ENCODE results near the gene PVR.
"Not testable (repeated sequence)": the region's sequence is repeated elsewhere in the genome, so short reads cannot be mapped to it uniquely, and the experiment has no call there.

Gene PVR

GRCh38 chr19:44668985-44669764 lies 25.5 kb downstream of the PVR start:
- DNase-seq (ENCODE audit: extremely low read depth in 1 of 2, low read depth in 1 of 2) = no peak

DNA sequence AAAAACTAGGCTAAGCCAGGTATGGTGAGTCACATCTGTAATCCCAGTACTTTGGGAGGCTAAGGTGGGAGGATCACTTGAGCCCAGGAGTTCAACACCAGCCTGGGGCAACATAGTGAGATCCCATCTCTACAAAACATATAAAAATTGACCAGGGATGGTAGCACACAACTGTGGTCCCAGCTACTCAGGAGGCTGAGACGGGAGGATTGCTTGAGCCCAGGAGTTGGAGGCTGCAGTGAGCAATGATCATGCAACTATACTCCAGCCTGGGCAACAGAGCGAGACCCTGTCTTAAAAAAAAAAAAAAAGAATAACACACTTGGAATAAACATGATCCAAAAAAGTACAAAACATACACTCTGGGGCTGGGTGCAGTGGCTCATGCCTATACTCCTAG lies 26.3 kb downstream of the PVR start:
- DNase-seq (ENCODE audit: extremely low read depth in 1 of 2, low read depth in 1 of 2) = not testable (repeated sequence)

DNA sequence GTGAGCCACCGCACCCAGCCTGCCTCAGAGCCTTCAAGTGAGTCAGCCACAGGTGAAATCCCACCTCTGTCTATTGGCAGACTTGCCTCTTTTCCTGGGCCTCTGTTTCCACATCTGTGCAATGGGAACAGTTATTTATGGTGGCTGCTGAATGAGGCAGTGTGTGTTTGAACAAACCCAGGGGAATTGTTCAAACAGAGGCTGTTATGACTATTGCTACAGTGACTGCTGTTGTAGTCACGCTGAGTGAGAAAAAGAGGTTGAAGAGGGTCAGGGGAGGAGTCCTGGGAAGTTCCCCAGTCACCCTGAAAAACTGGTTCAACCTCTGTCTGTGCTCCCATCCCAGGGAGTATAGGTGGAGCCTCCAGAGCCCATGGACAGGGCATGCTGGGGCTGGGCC lies 27.7 kb downstream of the PVR start, which contains the start of gene CEACAM19:
CEACAM19 (plus strand) TSS at position 83 of the 400 bp plus-strand sequence. CDS start 450 bp downstream, outside the sequence.
- no peak for DNase-seq (ENCODE audit: extremely low read depth in 1 of 2, low read depth in 1 of 2)

DNA sequence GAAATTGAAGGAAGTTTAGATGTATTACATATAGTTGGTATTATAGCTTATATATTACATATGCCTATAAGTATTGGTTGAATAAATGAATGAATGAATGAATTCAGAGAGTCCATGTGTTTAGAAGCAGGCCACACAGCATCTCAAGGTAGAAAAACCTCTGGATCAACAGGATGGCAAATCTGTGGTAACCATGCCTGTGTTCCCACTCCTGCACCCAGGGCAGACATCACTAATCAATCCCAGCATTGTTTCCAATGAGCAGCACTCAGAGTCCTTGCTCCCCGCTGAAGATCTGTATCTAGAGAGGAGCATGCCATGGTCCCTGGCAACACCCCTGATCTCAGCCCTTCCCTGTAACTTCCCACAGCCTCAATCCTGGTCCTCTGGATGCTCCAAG lies 28.5 kb downstream of the PVR start:
- DNase-seq (ENCODE audit: extremely low read depth in 1 of 2, low read depth in 1 of 2) = no peak

DNA sequence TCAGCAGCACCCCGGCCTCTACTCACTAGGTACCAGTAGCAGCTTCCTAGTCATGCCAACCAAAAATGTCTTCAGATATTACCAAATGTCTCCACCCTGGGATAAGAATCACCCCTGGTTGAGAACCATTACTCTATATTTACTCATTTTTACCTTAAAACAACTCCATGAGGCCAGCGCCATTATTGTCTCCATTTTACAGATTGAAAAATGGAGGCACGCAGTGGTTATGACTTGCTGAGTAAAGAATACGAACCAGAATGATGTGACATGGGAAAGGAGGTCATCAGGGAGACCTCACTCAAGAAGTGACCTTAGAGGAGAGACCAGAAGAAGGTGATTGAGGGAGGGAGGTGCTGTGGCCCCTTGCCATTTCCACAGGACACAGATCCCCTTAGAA lies 29.8 kb downstream of the PVR start:
- no peak for DNase-seq (ENCODE audit: extremely low read depth in 1 of 2, low read depth in 1 of 2)

- DNase-seq (ENCODE audit: extremely low read depth in 1 of 2, low read depth in 1 of 2) = no peak
Measured at GRCh38 chr19:44675521-44675920, 31.8 kb downstream of the PVR start.

DNA sequence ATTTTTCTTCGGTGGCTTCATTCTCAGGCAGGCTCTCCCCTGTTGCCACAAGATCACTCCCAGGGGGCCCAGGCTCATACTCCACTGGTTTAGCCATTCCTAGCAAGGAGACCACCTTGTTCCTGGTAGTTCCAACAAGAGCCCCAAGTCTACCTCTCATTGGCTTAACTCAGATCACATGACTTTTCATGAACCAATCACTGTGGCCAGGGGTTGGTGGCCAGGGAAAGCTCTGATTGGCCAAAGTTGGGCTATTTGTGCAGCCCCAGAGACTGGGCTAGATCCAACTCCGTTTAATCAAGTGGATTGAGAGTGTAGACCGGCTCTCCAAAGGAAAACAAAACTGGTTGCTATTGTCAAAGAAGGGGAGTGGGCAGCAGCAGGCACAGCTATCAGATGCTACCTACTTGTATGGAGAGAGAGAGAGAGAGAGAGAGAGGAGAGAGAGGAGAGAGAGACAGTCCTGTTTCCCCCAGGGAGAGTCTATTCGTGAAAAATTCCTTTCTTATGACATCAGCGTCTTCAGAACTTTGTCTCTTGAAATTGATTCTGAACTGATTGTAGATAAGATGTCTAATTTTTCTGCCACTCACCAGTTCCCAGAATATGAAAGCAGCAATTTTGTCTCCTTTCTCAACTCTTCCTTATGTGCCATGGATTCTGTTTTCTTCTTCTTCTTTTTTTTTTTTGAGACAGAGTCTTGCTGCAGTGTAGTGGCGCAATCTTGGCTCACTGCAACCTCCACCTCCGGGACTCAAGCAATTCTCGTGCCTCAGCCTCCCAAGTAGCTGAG lies 33.5 kb downstream of the PVR start:
- no peak for DNase-seq (ENCODE audit: extremely low read depth in 1 of 2, low read depth in 1 of 2)

GRCh38 chr19:44680536-44680935 lies 36.8 kb downstream of the PVR start:
- no peak for DNase-seq (ENCODE audit: extremely low read depth in 1 of 2, low read depth in 1 of 2)

DNA sequence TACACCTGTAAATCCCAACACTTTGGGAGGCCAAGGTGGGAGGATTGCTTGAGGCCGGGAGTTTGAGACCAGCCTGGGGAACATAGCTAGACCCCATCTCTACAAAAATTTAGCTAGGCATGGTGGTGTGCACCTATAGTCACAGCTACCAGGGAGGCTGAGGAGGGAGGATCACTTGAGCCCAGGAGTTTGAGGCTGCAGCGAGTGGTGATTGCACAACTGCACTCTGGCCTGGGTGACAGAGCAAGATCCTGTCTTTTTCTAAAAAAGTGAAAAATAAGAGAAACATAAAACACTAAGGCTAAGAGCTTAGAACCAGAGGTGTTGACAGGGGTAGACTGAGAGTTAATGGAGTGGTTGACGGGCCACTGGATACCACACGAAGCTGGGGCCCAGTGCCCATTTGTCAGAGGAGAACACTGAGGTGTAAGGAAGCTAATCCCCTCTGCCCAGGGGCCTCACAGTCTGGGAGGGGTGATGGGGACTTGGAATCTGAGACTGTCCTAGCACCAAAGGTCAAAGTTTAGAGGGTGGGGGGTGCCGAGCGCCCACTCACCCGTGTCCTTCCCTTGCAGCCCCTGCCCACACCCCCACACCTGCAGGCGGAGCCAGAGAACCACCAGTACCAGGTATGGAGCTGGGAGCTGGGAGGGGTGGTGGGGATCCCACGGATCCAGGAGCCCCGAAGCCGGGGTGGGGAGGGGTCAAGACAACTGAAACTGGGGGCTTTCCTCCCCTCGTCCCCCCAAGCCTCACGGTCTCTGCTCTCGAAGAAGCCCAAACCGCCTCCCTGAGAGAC lies 38.5 kb downstream of the PVR start:
- no peak for DNase-seq (ENCODE audit: extremely low read depth in 1 of 2, low read depth in 1 of 2)

DNA sequence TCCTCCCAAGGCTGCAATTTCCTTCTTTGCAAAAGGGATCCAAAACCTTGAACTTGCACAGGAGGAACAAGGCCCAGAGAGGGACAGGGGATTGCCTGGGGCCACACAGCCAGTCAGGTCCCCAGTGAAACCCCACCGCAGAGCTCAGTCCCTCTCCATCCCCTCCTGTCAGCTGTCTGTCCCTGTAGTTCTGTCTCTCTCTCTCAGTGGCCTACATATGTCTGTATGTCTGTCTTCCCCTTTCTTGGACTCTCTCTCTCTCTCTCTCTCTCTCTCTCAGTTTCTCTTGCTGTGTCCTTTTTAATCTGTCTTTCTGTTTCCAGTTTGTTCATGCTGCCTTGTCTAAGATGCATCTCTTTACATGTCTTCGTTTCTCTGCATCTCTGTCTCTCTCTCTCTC lies 39.1 kb downstream of the PVR start:
- DNase-seq (ENCODE audit: extremely low read depth in 1 of 2, low read depth in 1 of 2) = no peak

DNA sequence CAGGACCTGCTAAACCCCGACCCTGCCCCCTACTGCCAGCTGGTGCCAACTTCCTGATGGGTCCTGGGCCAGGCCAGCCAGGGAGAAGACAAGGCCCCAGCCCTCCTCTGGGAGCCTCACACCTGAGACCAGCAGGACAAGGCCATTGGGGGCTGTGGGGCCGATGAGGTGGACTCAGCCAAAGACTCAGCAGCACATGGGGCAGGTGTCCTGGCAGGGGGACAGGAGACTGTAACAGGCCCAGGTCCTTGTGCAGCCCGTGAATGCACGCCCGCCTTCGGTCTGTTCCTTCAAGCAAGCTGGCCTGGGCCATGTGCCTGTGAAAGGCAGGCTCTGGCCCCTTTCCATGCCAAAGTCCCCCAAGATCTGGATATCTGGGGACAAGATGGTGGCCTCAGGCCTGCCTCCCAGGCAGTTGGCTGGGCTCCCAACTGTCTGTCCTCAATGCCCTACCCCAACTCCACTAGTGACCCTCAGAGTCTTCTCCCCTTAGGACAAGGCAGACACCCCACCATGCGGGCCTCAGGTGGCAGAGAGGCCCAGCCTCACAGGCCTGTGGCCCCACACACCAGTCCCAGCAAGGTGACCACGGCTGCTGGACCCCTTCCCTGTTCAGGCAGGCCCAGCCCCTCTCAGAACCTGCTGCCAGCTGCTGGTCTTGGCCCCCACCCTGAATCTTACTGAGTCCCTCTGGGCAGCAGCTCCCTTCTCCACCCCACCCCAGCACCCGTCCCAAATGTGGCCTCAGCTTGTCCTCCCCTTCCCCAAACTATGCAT lies 39.9 kb downstream of the PVR start:
- DNase-seq (ENCODE audit: extremely low read depth in 1 of 2, low read depth in 1 of 2) = no peak

DNA sequence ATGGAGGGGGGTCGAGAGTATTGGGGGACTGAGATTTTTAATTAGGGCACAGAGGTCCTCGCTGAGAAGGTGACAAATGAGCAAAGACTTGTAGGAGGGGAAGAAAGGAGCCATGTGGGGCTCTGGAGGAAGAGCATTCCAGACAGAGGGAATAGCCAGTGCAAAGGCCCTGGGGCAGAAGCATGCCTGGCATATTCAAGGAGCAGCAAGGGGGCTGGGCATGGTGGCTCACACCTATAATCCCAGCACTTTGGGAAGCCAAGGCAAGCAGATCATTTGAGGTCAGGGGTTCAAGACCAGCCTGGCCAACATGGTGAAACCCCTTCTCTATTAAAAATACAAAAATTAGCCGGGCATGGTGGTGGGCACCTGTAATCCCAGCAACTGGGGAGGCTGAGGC lies 40.7 kb downstream of the PVR start:
- DNase-seq (ENCODE audit: extremely low read depth in 1 of 2, low read depth in 1 of 2) = not testable (repeated sequence)

GRCh38 chr19:44684892-44685863 lies 41.5 kb downstream of the PVR start:
- no peak for DNase-seq (ENCODE audit: extremely low read depth in 1 of 2, low read depth in 1 of 2)

- DNase-seq (ENCODE audit: extremely low read depth in 1 of 2, low read depth in 1 of 2) = no peak
Measured at GRCh38 chr19:44685877-44686276, 42.2 kb downstream of the PVR start.

GRCh38 chr19:44686896-44687295 lies 43.2 kb downstream of the PVR start:
- no peak for DNase-seq (ENCODE audit: extremely low read depth in 1 of 2, low read depth in 1 of 2)

GRCh38 chr19:44687888-44688287 lies 44.2 kb downstream of the PVR start:
- no peak for DNase-seq (ENCODE audit: extremely low read depth in 1 of 2, low read depth in 1 of 2)

DNA sequence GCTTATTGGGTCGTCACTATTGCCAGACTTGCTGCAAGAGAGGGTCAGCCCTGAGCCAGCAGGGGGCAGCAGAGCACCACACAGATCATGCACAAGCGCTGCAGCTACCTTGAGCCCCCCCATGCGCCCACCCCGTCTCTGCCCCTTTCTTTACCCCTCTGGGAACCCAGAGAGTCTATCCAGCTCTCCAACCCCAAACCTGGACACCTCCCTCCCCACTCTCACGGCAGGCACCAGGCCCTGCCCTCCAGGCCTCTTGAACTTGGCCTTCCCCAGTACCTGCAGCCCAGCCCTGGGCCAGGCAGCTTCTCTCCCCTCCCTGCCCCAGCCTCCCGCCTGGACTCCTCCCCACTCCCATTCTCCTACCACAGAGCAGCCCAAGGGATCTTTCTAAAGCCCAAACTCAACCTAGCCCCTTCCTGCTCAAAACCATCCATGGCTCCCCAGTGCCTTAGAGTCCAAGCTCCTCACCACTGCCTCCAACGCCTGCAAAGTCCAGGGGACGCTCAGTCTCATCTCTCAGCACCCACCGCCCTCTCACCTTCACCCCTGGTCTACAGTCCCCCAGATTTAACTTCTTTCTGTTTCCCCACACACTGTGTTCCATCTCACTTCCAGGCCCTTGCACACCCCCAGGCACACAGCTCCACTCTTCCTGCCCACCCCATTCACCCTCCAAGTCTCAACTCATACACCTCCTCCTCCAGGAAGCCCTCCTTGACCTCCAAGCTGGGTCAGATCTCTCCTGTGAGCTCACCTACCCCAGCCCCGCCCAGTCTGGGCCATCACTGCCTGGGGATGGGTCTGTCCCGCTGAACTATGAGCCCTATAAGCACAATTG lies 45.8 kb downstream of the PVR start:
- peak; percentile 53 to 74 for DNase-seq (ENCODE audit: extremely low read depth in 1 of 2, low read depth in 1 of 2)

GRCh38 chr19:44690131-44690440 lies 46.4 kb downstream of the PVR start:
- DNase-seq (ENCODE audit: extremely low read depth in 1 of 2, low read depth in 1 of 2) = no peak

DNA sequence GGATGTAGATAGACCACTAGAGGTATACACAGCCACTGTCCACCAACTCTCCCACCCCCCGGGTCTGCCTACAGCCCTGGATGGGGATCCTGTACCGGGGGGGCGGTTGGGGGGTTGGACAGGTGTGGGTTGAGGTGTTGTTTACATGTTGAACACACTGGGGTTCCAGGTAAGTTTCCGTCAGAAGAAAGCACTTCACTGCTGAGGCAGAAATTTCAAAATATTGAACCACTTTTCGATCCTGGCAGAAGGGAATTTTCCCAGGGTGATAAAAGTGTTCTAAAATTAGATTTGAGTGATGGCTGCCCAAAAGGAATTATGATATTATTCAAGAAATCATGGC lies 48.6 kb downstream of the PVR start:
- DNase-seq (ENCODE audit: extremely low read depth in 1 of 2, low read depth in 1 of 2) = no peak
